ENCODE results near the gene PALM.

DNA sequence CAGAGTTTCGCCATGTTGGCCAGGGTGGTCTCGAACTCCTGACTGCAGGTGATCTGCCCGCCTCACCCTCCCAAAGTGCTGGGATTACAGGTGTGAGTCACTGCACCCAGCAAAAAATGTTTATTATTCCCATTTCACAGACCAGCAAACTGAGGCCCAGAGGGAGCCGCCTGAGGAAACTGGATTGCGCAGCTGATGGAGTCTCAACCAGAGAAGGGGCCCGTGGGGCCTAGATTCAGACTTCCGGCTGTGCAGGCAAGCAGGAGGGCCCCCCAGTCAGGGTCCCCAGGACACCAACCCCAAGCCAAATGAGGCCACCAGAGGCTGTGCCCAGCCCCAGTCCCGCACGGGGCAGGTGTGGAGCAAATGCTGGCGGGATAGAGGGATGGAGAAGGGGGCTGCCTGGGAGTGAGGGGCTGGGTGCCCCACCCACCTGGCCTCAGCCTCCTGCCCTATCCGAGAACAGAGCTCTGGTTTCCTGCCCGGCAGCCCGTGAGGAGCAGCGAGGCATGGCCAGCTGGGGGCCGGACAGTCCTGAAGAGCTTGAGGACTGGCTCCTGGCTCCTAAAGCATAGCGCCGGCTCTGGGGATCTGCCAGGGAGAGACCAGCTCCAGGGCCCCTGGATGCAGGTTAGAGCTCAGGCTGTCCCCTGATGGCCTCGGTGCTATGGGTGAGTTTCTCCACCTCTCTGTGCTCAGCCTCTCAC is 64.1 kb downstream of the PALM start:
- TF ChIP-seq CTCF (IDR thresholded peaks at IDR 0.05), result no peak
- TF ChIP-seq POLR2A (IDR thresholded peaks at IDR 0.05), result no peak
